NCI-H2081 (cell line): Measurements from ENCODE around the gene RASIP1.
A peak's percentile ranks its signal among the peaks of the same experiment; 100 is the strongest.
"Not testable (repeated sequence)": the region's sequence is repeated elsewhere in the genome, so short reads cannot be mapped to it uniquely, and the experiment has no call there.

Source experiments
- DNase-seq, 2 experiments: peaks; one replicate each; lab custom pipeline; 2025; lab: John Stamatoyannopoulos, UW

RASIP1 gene

GRCh38 chr19:48735031-48735615 lies 5.3 kb downstream of the RASIP1 start:
- no peak for DNase-seq

GRCh38 chr19:48734625-48735024 lies 5.8 kb downstream of the RASIP1 start:
- no peak for DNase-seq

GRCh38 chr19:48731452-48731851 lies 9.0 kb downstream of the RASIP1 start:
- no peak for DNase-seq

GRCh38 chr19:48728911-48729664 lies 11.3 kb downstream of the RASIP1 start:
- no peak for DNase-seq

- no peak for DNase-seq
Measured at GRCh38 chr19:48726556-48726955, 13.9 kb downstream of the RASIP1 start.

- peak; percentile 46 to 71 for DNase-seq
Measured at GRCh38 chr19:48724796-48725753, 15.3 kb downstream of the RASIP1 start.

- no peak for DNase-seq
Measured at GRCh38 chr19:48722196-48722708, 18.2 kb downstream of the RASIP1 start.

- peak; percentile 98 for DNase-seq
Measured at GRCh38 chr19:48720613-48721296, 19.7 kb downstream of the RASIP1 start.

GRCh38 chr19:48720251-48720612 lies 20.2 kb downstream of the RASIP1 start:
- no peak for DNase-seq

- no peak for DNase-seq
Measured at GRCh38 chr19:48719263-48720171, 20.9 kb downstream of the RASIP1 start, which contains the start of gene MAMSTR. Gene MAMSTR (minus strand): TSS chr19:48719725. CDS start chr19:48719031, 694 bp downstream.

GRCh38 chr19:48718711-48719231 lies 21.6 kb downstream of the RASIP1 start:
- no peak for DNase-seq

GRCh38 chr19:48718106-48718505 lies 22.3 kb downstream of the RASIP1 start:
- not testable (repeated sequence) for DNase-seq

GRCh38 chr19:48716562-48717291 lies 23.7 kb downstream of the RASIP1 start:
- DNase-seq: peak in 1 of 2 experiments; percentile 38

- DNase-seq: no peak
Measured at GRCh38 chr19:48715681-48716171, 24.7 kb downstream of the RASIP1 start.

- no peak for DNase-seq
Measured at GRCh38 chr19:48714759-48715675, 25.4 kb downstream of the RASIP1 start.

- peak; percentile 98 for DNase-seq
Measured at GRCh38 chr19:48713864-48714755, 26.3 kb downstream of the RASIP1 start.
